Body of pancreas (tissue), 4 donors: Measurements from ENCODE around the gene KCNG4.

ENCODE experiments used
- POLR2A ChIP-seq, 3 donors: fragments of 450-650 bp; IDR thresholded peaks; one replicate each; pipeline ENCODE4 v1.6.1; 2016; ENCODE audit warnings: antibody characterized with exemption in 3 of 3, mild to moderate bottlenecking in 2 of 3
- TF ChIP-seq, protein P1 (sequence below), 7 experiments: fragments of 450-650 bp in 4 of 7; fragments of 200-600 bp in 3 of 7; sonication (generic) in 3 of 7; IDR thresholded peaks; one replicate each; pipeline ENCODE4 v1.5.1; 2016 to 2019; ENCODE audit warnings: antibody characterized with exemption in 7 of 7

DNA sequence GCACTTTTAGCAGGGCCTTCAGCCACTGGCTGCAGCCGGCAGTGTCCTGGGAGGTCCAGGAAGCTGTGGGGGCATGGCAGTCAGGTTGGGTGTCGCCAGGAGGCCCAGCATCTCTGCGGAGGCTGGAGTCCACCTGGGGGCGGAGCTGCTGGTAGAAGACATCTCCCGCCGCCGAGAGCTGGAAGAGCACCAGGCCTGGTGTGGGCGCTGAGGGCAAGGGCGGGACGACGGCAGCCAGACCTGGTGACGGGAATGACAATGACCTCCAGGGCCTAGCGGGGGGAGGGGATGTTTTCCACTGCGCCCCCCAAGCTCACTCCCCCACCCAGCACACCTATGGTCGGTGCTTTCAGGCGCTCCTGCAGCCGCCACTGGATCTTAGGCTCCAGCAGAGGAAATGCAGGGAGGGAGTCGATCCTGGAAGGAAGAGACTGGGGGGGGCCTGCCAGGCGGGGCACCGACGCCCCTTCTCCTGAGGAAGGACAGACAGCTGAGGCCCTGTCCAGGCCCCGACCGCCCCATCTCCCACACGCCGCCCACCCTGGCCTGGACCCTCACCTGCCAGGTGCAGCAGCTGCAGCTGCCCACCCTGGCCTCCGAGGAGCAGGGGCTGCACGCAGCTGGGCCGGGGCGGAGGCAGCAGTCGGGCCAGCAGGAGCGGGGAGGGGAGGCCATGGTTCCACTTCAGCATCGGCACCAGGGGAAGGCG lies 60.0 kb downstream of the KCNG4 start:
- TF ChIP-seq, protein P1, sequence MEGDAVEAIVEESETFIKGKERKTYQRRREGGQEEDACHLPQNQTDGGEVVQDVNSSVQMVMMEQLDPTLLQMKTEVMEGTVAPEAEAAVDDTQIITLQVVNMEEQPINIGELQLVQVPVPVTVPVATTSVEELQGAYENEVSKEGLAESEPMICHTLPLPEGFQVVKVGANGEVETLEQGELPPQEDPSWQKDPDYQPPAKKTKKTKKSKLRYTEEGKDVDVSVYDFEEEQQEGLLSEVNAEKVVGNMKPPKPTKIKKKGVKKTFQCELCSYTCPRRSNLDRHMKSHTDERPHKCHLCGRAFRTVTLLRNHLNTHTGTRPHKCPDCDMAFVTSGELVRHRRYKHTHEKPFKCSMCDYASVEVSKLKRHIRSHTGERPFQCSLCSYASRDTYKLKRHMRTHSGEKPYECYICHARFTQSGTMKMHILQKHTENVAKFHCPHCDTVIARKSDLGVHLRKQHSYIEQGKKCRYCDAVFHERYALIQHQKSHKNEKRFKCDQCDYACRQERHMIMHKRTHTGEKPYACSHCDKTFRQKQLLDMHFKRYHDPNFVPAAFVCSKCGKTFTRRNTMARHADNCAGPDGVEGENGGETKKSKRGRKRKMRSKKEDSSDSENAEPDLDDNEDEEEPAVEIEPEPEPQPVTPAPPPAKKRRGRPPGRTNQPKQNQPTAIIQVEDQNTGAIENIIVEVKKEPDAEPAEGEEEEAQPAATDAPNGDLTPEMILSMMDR (IDR thresholded peaks at IDR 0.05) = no peak
- TF ChIP-seq POLR2A (IDR thresholded peaks at IDR 0.05) = no peak
